Superior temporal gyrus (tissue), 1 donor: Measurements from ENCODE around the gene SAMD4A.

Source experiments
- DNase-seq: peaks from one replicate; pipeline ENCODE4 v3.0.0-alpha.2; 2016; ENCODE audit errors: extremely low spot score

SAMD4A gene

DNA sequence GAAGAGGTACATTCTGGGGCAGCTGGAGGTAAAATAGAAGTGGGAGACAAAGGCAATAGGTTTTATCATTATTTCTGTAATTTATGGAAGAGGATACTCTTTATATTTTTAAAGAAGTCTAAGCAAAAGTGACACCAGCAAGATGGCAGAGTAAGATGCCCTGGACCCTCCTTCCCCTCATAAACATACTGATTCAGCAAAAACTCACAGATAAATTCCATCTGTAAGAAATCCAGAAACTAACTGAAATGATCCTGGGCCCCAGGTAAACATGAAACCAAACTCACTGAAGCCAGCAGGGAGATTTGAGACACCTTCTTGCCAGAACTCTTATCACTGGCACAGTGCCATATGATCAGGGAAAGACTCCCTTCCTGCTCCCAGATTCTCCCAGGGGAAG lies 255.8 kb downstream of the SAMD4A start:
- no peak for DNase-seq

GRCh38 chr14:54823757-54824549 lies 257.0 kb downstream of the SAMD4A start:
- DNase-seq, result no peak

DNA sequence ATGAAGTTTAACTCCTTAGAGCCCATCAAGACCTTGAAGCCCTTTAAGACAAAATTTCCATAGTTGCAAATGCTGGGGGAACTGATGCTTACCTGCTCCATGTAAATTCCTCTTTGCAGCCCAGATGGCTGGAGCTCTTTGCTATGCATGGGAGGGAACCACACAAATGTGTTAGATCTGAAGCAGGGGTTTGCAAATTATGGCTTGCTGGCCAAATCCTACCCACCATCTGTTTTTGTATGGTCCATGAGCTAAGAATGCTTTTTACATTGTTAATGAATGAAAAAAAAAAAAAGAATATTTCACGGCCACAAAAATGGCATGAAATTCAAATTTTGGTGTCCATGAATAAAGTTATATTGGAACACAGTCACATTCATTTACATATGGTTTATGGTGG lies 261.1 kb downstream of the SAMD4A start:
- no peak for DNase-seq

DNA sequence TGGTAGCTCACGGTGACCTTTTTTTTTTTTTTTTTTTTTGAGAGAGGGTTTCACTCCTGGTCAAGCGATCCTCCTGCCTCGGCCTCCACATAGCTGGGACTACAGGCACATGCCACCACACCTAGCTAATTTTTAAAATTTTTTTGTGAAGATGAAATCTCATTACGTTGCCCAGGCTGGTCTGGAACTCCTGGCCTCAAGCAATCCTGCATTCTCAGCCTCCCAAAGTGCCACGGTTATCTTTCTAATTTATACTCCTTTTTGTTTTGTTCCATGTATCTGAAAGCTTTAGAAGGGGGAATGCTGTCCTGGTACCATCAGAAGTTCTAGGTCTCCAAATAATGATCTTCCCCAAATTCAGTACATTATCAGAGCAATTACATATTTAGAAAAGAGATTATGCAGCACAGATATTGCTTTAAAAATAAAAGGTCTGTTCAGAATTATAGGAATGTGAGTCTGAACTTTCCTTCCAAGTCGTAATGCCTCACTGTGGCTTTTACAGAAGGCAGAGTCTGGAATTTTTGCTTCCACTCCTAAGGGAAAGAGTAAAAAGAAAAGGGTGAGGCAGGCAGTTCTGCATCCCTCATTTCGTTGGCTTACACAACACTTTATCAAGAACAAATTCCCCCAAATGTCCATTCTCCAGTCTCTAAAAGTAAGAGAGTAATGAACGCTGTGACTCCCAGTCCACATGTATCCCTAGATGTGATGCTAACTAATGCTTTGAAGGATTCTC lies 262.7 kb downstream of the SAMD4A start:
- DNase-seq, result no peak

- no peak for DNase-seq
Measured at GRCh38 chr14:54830650-54831049, 263.7 kb downstream of the SAMD4A start.

DNA sequence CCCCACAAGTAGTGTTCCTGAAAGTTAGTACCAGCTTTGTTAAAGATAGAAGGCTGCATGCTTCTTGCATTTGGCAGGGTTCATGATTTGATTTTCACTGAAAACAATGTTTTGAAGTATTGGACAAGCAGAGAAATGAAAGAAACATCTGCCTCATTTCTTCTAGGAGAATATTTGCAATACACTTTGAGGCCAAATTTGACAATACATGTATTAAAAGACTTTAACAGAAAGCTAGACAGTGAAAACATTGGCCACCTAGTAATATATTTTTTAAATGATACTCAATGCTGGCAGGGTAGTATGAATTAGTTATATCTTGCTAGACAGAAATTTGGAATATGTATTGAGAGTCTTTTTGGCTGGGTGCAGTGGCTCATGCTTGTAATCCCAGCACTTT lies 267.2 kb downstream of the SAMD4A start:
- DNase-seq, result no peak

- DNase-seq, result no peak
Measured at GRCh38 chr14:54834727-54835126, 267.8 kb downstream of the SAMD4A start.

DNA sequence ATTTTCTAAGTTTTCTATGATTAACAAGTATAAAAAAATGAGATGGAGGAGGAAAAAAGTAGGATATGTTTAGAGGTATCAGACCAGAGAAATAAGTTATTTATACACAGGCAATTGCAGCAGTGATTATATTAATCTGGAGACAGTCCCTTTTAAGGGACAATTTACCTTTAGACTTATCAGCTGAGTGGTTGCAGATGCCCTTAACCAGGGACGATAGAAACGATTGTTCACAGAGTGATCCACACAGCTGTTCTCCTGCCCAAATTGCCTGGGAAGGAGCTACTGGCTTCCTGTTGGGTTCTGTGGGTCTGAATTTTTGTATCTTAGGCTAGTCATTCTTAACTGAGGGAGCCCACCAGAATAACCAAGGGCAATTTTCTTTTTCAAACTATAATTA lies 269.3 kb downstream of the SAMD4A start:
- no peak for DNase-seq

GRCh38 chr14:54837508-54838149 lies 270.7 kb downstream of the SAMD4A start:
- no peak for DNase-seq

DNA sequence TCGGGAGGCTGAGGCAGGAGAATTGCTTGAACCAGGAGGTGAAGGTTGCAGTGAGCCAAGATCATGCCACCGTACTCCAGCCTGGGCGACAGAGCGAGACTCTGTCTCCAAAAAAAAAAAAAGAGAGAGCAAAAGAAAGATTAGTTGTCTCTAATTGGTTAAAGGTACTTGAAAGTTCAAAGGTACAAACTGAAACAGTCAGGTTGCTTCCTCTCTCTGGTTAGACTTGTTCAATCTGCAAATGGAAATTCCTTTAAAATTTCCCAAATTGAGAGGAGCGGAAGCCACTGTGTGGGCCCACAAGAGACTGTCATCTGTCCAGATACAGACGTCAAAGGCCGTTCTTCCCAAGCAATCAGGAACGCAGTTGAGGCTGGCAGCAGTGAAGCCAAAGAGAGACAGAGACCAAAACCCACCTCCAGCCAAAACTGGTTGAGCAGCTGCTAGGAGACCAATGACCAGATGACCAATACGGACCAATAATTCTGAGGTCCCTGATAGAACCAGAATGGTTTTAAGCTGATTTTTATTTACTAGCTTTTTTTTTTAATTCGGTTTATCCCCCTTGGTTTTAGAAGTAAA lies 272.1 kb downstream of the SAMD4A start:
- DNase-seq, result no peak

GRCh38 chr14:54839701-54840119 lies 272.8 kb downstream of the SAMD4A start:
- no peak for DNase-seq

DNA sequence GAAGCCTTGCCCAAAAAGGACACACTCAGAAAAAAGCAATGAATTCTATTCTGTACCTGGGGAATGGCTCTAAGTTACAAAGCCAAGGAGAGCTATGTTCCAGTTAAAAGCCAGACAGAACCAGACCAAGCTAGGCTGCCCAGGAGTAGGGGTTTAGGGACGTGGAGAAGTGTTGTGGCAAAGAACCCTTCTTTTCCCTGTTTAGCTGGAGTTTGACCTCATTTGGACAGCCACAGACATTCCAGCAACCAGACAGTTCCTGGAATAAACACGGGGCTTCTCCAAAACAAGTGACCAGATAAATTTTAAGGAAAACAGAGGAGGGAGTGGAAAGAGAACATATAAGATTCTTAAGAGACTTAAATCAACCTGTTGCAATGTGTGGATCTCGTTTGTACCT lies 273.4 kb downstream of the SAMD4A start:
- no peak for DNase-seq

- DNase-seq, result no peak
Measured at GRCh38 chr14:54840798-54841197, 273.9 kb downstream of the SAMD4A start.
